Heart left ventricle (tissue), 16 donors: ENCODE results near the gene KCNIP3. TPM values are rescaled to one million over a fixed set of nuclear protein-coding genes. Genes with fewer than 3 reads are reported as not detected.

Experiments used
- ATAC-seq, 4 donors: fragments of 200-7000 bp; cut with Tn5 transposase; one replicate each; pipeline ENCODE4 v1.9.1; 2020 to 2022; ENCODE audit warnings: moderate library complexity in 4 of 4, mild to moderate bottlenecking in 3 of 4, moderate number of reproducible peaks in 1 of 4
- DNase-seq, 5 donors: peaks; one replicate each; pipeline ENCODE4 v3.0.0-alpha.2; 2020
- H3K27ac ChIP-seq, 12 donors: fragments of 200-600 bp; sonication (generic) in 4 of 12; one replicate each; pipeline versions ENCODE4 v1.5.0 to v1.8.0; 2016 to 2022; ENCODE audit warnings: mild to moderate bottlenecking in 2 of 12
- H3K27me3 ChIP-seq, 9 donors: fragments of 200-600 bp; sonication (generic) in 2 of 9; one replicate each; pipeline versions ENCODE4 v1.5.1 to v1.8.0; 2016 to 2022; ENCODE audit warnings: mild to moderate bottlenecking in 3 of 9
- H3K36me3 ChIP-seq, 9 donors: fragments of 200-600 bp; sonication (generic) in 2 of 9; one replicate each; pipeline versions ENCODE4 v1.5.0 to v1.8.0; 2018 to 2022; ENCODE audit warnings: mild to moderate bottlenecking in 2 of 9
- H3K4me1 ChIP-seq, 12 donors: fragments of 200-600 bp; sonication (generic) in 4 of 12; one replicate each; pipeline versions ENCODE4 v1.5.0 to v1.8.0; 2016 to 2022; ENCODE audit warnings: mild to moderate bottlenecking in 3 of 12
- H3K4me3 ChIP-seq, 12 donors: fragments of 200-600 bp; sonication (generic) in 4 of 12; one replicate each; pipeline versions ENCODE4 v1.5.0 to v1.8.0; 2017 to 2022; ENCODE audit warnings: mild to moderate bottlenecking in 9 of 12, moderate library complexity in 4 of 12
- H3K9me3 ChIP-seq, 12 donors: fragments of 200-600 bp; sonication (generic) in 4 of 12; one replicate each; pipeline versions ENCODE4 v1.5.0 to v1.8.0; 2016 to 2022; ENCODE audit warnings: mild to moderate bottlenecking in 1 of 12
- CTCF ChIP-seq, 12 donors: fragments of 200-600 bp; sonication (generic) in 4 of 12; IDR thresholded peaks; one replicate each; pipeline versions ENCODE4 v1.5.0 to v1.8.0; 2018 to 2022; ENCODE audit warnings: antibody characterized with exemption in 12 of 12, mild to moderate bottlenecking in 5 of 12
- POLR2A ChIP-seq, 2 donors: fragments of 450-650 bp; IDR thresholded peaks; one replicate each; pipeline ENCODE4 v1.6.1; 2017; ENCODE audit warnings: antibody characterized with exemption in 2 of 2, mild to moderate bottlenecking in 2 of 2, moderate library complexity in 2 of 2
- WGBS, 4 donors: extraction: QIAGEN DNeasy Blood & Tissue Kit in 2 of 4; methylation state at CpG; one replicate each; pipeline versions ENCODE4 v1.1.5 to v1.1.7; 2013 to 2018; 5-methylcytosine and 5-hydroxymethylcytosine counted together
- intact Hi-C, 10 donors: fragments of 100-400 bp; cut with DNase I; formaldehyde crosslinking; loops; one replicate each; pipeline versions ENCODE4 v1.11.1 to v1.14.2; 2022
- polyA plus RNA-seq, 2 donors: library from polyadenylated mRNA; stranded (reverse); fragments of 200-250 nt; gene quantifications; one replicate each; pipeline ENCODE4 v1.2.3, GENCODE V29; 2013
- total RNA-seq, 9 donors: library from RNA; depleted of rRNA in 2 of 9; stranded (reverse); fragments of >200 nt in 2 of 9; fragmentation: NEBNext Ultra II Directional in 3 of 9; extraction: Animal tissue kit (Norgen Biotek cat#: 25700) in 3 of 9; gene quantifications; one replicate each; pipeline versions ENCODE4 v1.1.0 to v1.2.4, GENCODE V29; 2016 to 2023
- donor health status: ischemic (EF 13 %, LVEDD 7.1; RV severe dilation, severe dysfunction).
- donor health status: healthy with polysubstance abuse.
- donor health status: DM: no; HTN: yes; CAD: no.
- donor health status: DM: no; HTN: no; CAD: no.
- donor health status: ischemic (EF 25% LVEDD 6.9; RV normal size, moderate dysfunction).
- donor health status: ischemic (EF 25% LVEDD 5.7; RV mildly dilated, moderate dysfunction).
- donor health status: healthy.
- donor health status: DM: yes; HTN: yes; CAD: no.
- donor health status: ischemic (EF 35%, LVEDD 5.7; RV mildly dilated, moderate dysfunction).
- donor health status: nonischemic (EF 11% LVEDD 7.7; RV severe dilation, severe dysfunction).
- donor health status: DM: yes; HTN: yes; CAD: no.
- donor health status: PGD.
- donor health status: ischemic (EF 29% LVEDD 5.4; RV normal size, mild dysfunction).
- donor health status: nonischemic (EF 23%, LVEDD 6.1; RV moderate dilation, normal function).

The KCNIP3 gene
- total and polyA plus RNA-seq, 11 donors: 2.7 to 8.3 (median 4.0) TPM

- no peak for ATAC-seq
- 85 to 94% (median 88%) methylated on average over 6 of the region's 6 CpGs for WGBS, 4 donors
- H3K9me3 ChIP-seq: no peaks in the 10 kb centered on the region
- H3K4me1 ChIP-seq: no peaks in the 10 kb centered on the region
- DNase-seq: peak in 1 of 5 donors; percentile 6
- H3K4me3 ChIP-seq: no peak overlapping the region
- no peak for TF ChIP-seq POLR2A (IDR thresholded peaks at IDR 0.05)
- no peak for TF ChIP-seq CTCF (IDR thresholded peaks at IDR 0.05)
- no peaks in the 10 kb centered on the region for H3K36me3 ChIP-seq
- H3K27ac ChIP-seq: no peak overlapping the region
- no peaks in the 10 kb centered on the region for H3K27me3 ChIP-seq
- intact Hi-C loops: no loop called here
Measured at GRCh38 chr2:95272299-95272751, 24.8 kb upstream of the KCNIP3 start.

GRCh38 chr2:95272781-95273180 is 24.4 kb upstream of the KCNIP3 start:
- Histone ChIP-seq H3K4me3 (no peak overlapping the region), H3K9me3 (no peaks in the 10 kb centered on the region), H3K27me3 (no peaks in the 10 kb centered on the region), H3K36me3 (no peaks in the 10 kb centered on the region), H3K4me1 (no peaks in the 10 kb centered on the region), H3K27ac (no peak overlapping the region)
- DNase-seq: peak in 1 of 5 donors; percentile 2
- no peak for ATAC-seq
- WGBS, 4 donors: 44 to 86% (median 60%) methylated on average over 1 of the region's 1 CpG
- intact Hi-C loops: no loop called here
- TF ChIP-seq CTCF (IDR thresholded peaks at IDR 0.05) (no peak), POLR2A (IDR thresholded peaks at IDR 0.05) (no peak)

- WGBS, 4 donors: 78 to 92% (median 86%) methylated on average over 11 of the region's 11 CpGs
- H3K36me3 ChIP-seq: no peaks in the 10 kb centered on the region
- H3K4me3 ChIP-seq: no peak overlapping the region
- H3K27me3 ChIP-seq: no peaks in the 10 kb centered on the region
- DNase-seq (peak in 1 of 5 donors; percentile 39), ATAC-seq (no peak)
- intact Hi-C loops: no loop called here
- no peaks in the 10 kb centered on the region for H3K4me1 ChIP-seq
- no peak overlapping the region for H3K27ac ChIP-seq
- TF ChIP-seq CTCF (IDR thresholded peaks at IDR 0.05) (no peak), POLR2A (IDR thresholded peaks at IDR 0.05) (no peak)
- no peaks in the 10 kb centered on the region for H3K9me3 ChIP-seq
Measured at GRCh38 chr2:95273566-95274290, 23.4 kb upstream of the KCNIP3 start.

GRCh38 chr2:95274291-95275150 is 22.6 kb upstream of the KCNIP3 start, which contains the start of gene PROM2:
Gene PROM2, plus strand, starts transcription at chr2:95274449. Its CDS starts 137 bp downstream, at chr2:95274586.
- TF ChIP-seq POLR2A (IDR thresholded peaks at IDR 0.05) (no peak), CTCF (IDR thresholded peaks at IDR 0.05) (no peak)
- no peak within 1 kb of the TSS for H3K27ac ChIP-seq
- H3K9me3 ChIP-seq: no peaks in the 10 kb centered on the region
- H3K4me3 ChIP-seq: no peak within 1 kb of the TSS
- H3K27me3 ChIP-seq: no peaks in the 10 kb centered on the region
- intact Hi-C loops: no loop called here
- no peaks in the 10 kb centered on the region for H3K36me3 ChIP-seq
- ATAC-seq (peak in 1 of 4 donors; percentile 28), DNase-seq (peak in 3 of 5 donors; percentile 11 to 54 (median 16))
- 75 to 82% (median 77%) methylated on average over 17 of the region's 17 CpGs for WGBS, 4 donors
- no peaks in the 10 kb centered on the region for H3K4me1 ChIP-seq
